Measurements from ENCODE around the gene SH2B2. TPM values are rescaled to one million over a fixed set of nuclear protein-coding genes. Genes with fewer than 3 reads are reported as not detected.
"Not testable (repeated sequence)": the region's sequence is repeated elsewhere in the genome, so short reads cannot be mapped to it uniquely, and the experiment has no call there.

SH2B2 gene
- total and polyA plus RNA-seq, 2 experiments from 2014 or later, result 0.86 to 1.1 TPM

DNA sequence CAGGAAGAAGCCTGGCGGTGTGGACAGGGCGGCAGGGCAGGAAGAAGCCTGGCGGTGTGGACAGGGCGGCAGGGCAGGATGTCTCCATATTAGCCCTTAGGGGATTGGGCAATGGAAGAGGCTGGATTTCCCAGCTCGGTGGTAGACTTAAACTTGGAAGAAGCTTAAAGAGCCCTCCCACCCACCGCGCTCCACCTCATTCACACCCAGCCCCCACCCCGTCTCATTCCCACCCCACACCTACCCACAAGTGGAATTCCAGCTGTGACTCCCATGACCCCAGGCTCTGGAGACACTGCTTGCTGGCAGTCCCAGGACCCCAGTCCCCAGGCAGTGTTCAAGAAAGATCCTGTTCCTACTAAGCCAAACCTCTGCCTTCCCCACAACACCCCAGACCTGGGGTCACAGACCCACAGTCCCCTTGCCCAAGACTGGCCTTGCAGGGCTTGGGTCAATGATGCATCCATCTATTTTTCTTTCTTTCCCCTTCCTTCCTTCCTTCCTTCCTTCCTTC is 35.6 kb downstream of the SH2B2 start:
- H3K9ac ChIP-seq, result no peak overlapping the region
- TF ChIP-seq EZH2phosphoT487 (IDR thresholded peaks at IDR 0.05; ENCODE audit: insufficient read depth, low read depth) (no peak), EZH2 (IDR thresholded peaks at IDR 0.05; ENCODE audit: insufficient read depth, poor library complexity, severe bottlenecking) (no peak)
- in situ Hi-C loops (cut with MboI), result no loop called here

DNA sequence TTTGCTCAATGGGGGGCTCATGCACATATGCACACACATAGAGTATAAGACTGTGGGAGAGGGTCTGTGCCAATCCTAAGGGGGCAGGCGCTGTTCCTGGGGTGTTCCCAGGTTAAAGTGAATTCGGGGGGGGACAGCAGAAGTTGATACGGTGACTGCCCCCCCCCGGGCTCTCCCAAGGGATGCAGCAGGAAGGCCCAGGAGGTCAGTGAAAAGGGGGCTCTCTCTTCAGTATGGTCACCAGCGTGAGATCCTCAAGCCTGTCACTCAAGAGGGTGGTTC is 37.2 kb downstream of the SH2B2 start:
- 81 to 82% methylated on average over 5 of the region's 5 CpGs for WGBS, 2 experiments (ENCODE audit: low coverage in 1 of 2, low lambda C conversion rate in 2 of 2, missing lambda C conversion rate in 2 of 2)

More for the DNA sequence above, 35.6 kb downstream of the SH2B2 start:
- no peak overlapping the region for H2AFZ ChIP-seq
- no peaks in the 10 kb centered on the region for H3K9me2 ChIP-seq (ENCODE audit: insufficient read depth)
- no peak overlapping the region for H3K27ac ChIP-seq
- no peaks in the 10 kb centered on the region for H3K36me3 ChIP-seq (ENCODE audit: low read depth)
- no peaks in the 10 kb centered on the region for H3F3A ChIP-seq (ENCODE audit: insufficient read depth)
- no peaks in the 10 kb centered on the region for H3K79me2 ChIP-seq (ENCODE audit: insufficient read depth)
- DNase-seq, result no peak
- WGBS, 2 experiments (ENCODE audit: low coverage in 1 of 2, low lambda C conversion rate in 2 of 2, missing lambda C conversion rate in 2 of 2), result 76 to 92% methylated on average over 2 to 8 of the region's 8 CpGs
- H3K9me3 ChIP-seq (ENCODE audit: low read depth), result no peaks in the 10 kb centered on the region
- no peak overlapping the region for H3K4me2 ChIP-seq (ENCODE audit: unreplicated experiment)
- no peaks in the 10 kb centered on the region for H3K4me1 ChIP-seq (ENCODE audit: insufficient read depth)
- peaks cover 17% of the 10 kb centered on the region for H3K27me3 ChIP-seq (replicated peaks; ENCODE audit: insufficient read depth)
- H3K4me3 ChIP-seq, result no peak overlapping the region
- no peaks in the 10 kb centered on the region for H4K20me1 ChIP-seq (ENCODE audit: insufficient read depth)

DNA sequence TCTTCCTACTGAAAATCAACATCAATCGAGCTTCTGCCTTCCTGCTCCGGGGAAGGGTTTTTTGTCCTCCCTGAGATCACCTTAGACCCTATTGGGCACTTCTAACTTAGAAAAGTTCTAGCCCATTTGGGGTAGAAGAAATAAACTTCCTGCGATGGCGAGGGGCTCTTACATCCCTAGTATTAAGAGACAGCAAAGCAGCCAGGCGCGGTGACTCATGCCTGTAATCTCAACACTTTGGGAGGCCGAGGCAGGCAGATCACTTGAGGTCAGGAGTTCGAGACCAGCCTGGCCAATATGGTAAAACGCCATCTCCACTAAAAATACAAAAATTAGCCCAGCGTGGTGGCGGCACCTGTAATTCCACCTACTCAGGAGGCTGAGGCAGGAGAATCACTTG is 38.4 kb downstream of the SH2B2 start:
- H3K4me1 ChIP-seq (ENCODE audit: insufficient read depth); H3F3A ChIP-seq (ENCODE audit: insufficient read depth); H3K9ac ChIP-seq; H3K4me3 ChIP-seq; in situ Hi-C loops (cut with MboI); H3K36me3 ChIP-seq (ENCODE audit: low read depth); DNase-seq; H4K20me1 ChIP-seq (ENCODE audit: insufficient read depth); H3K27ac ChIP-seq; H2AFZ ChIP-seq; H3K9me3 ChIP-seq (ENCODE audit: low read depth); H3K9me2 ChIP-seq (ENCODE audit: insufficient read depth); H3K79me2 ChIP-seq (ENCODE audit: insufficient read depth); H3K4me2 ChIP-seq (ENCODE audit: unreplicated experiment): not testable (repeated sequence)
- 84 to 86% methylated on average over 11 of the region's 11 CpGs for WGBS, 2 experiments (ENCODE audit: low coverage in 1 of 2, low lambda C conversion rate in 2 of 2, missing lambda C conversion rate in 2 of 2)
- H3K27me3 ChIP-seq (replicated peaks; ENCODE audit: insufficient read depth), result peaks cover 30% of the 10 kb centered on the region

More for the DNA sequence above, 37.2 kb downstream of the SH2B2 start:
- Histone ChIP-seq H3K4me1 (ENCODE audit: insufficient read depth) (no peaks in the 10 kb centered on the region), H3K79me2 (ENCODE audit: insufficient read depth) (no peaks in the 10 kb centered on the region), H3K27ac (no peak overlapping the region), H3K27me3 (replicated peaks; ENCODE audit: insufficient read depth) (peaks cover 25% of the 10 kb centered on the region), H3K4me2 (ENCODE audit: unreplicated experiment) (no peak overlapping the region), H3K9ac (no peak overlapping the region), H3F3A (ENCODE audit: insufficient read depth) (no peaks in the 10 kb centered on the region), H2AFZ (no peak overlapping the region), H3K9me2 (ENCODE audit: insufficient read depth) (no peaks in the 10 kb centered on the region), H3K9me3 (ENCODE audit: low read depth) (no peaks in the 10 kb centered on the region), H3K36me3 (ENCODE audit: low read depth) (no peaks in the 10 kb centered on the region), H4K20me1 (ENCODE audit: insufficient read depth) (no peaks in the 10 kb centered on the region), H3K4me3 (no peak overlapping the region)
- no peak for DNase-seq
- TF ChIP-seq EZH2 (IDR thresholded peaks at IDR 0.05; ENCODE audit: insufficient read depth, poor library complexity, severe bottlenecking) (no peak), EZH2phosphoT487 (IDR thresholded peaks at IDR 0.05; ENCODE audit: insufficient read depth, low read depth) (no peak)
- in situ Hi-C loops (cut with MboI), result no loop called here

DNA sequence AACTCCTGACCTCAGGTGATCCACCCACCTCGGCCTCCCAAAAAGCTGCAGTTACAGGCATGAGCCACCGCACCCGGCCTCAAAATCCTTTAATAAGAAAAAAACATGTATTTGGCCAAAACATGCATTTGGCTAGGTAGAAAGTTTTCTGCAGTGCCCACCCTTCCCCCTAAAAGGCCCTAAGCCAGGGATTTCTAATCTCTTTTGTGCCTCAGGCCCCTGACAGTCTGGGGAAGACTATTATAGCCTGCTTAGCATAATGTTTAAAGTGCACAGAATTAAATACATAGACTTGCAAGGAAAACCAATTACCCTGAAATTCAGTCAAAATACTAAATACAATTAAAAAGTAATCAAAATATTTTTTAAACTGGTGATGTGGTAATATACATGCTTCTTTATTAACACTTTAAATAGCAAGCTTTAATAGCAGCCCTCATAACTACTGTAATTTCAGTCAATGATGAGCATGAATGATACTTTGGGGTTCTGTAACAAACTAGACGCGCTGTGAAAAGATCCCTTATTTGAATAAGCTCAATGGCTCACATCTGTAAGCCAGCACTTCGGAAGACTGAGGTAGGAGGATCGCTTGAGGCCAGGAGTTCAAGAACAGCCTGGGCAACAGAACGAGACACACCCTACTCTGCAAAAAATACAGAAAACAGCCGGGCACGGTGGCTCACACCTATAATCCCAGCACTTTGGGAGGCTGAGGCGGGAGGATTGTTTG is 39.7 kb downstream of the SH2B2 start:
- Histone ChIP-seq H3K4me3 (no peak overlapping the region), H4K20me1 (ENCODE audit: insufficient read depth) (no peaks in the 10 kb centered on the region), H3K27me3 (replicated peaks; ENCODE audit: insufficient read depth) (peaks cover 30% of the 10 kb centered on the region), H3K9ac (no peak overlapping the region), H2AFZ (no peak overlapping the region), H3F3A (ENCODE audit: insufficient read depth) (no peaks in the 10 kb centered on the region), H3K4me1 (ENCODE audit: insufficient read depth) (no peaks in the 10 kb centered on the region), H3K79me2 (ENCODE audit: insufficient read depth) (no peaks in the 10 kb centered on the region), H3K36me3 (ENCODE audit: low read depth) (no peaks in the 10 kb centered on the region), H3K9me3 (ENCODE audit: low read depth) (no peaks in the 10 kb centered on the region), H3K9me2 (ENCODE audit: insufficient read depth) (no peaks in the 10 kb centered on the region), H3K27ac (no peak overlapping the region), H3K4me2 (ENCODE audit: unreplicated experiment) (no peak overlapping the region)
- TF ChIP-seq EZH2 (IDR thresholded peaks at IDR 0.05; ENCODE audit: insufficient read depth, poor library complexity, severe bottlenecking) (no peak), EZH2phosphoT487 (IDR thresholded peaks at IDR 0.05; ENCODE audit: insufficient read depth, low read depth) (no peak)
- in situ Hi-C loops (cut with MboI), result no loop called here
- DNase-seq, result no peak
- 73% methylated on average over 11 of the region's 11 CpGs for WGBS, 2 experiments (ENCODE audit: low coverage in 1 of 2, low lambda C conversion rate in 2 of 2, missing lambda C conversion rate in 2 of 2)

DNA sequence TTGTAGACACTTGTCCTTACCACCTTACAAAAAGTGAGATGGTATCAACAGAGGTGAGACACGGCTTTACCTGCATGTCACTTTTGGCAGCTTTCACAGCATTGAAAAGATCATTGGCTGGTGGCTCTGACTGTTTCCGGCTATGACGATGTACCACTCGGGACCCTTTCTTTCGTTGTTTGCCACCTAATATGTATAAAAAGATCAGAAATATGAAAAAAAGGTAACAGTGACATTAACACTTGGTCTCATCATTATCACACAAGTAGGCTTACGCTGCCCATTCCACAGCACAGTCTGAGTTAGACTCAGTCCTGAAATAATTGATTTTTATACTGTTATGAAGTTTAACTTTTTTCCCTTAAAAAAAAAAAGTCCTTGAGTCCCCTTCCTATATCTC is 40.5 kb downstream of the SH2B2 start:
- H2AFZ ChIP-seq; H3K9me3 ChIP-seq (ENCODE audit: low read depth); H3K4me2 ChIP-seq (ENCODE audit: unreplicated experiment); H3K27ac ChIP-seq; H3K9me2 ChIP-seq (ENCODE audit: insufficient read depth); H4K20me1 ChIP-seq (ENCODE audit: insufficient read depth); H3K9ac ChIP-seq; H3F3A ChIP-seq (ENCODE audit: insufficient read depth); H3K36me3 ChIP-seq (ENCODE audit: low read depth); H3K79me2 ChIP-seq (ENCODE audit: insufficient read depth); H3K4me3 ChIP-seq; in situ Hi-C loops (cut with MboI); DNase-seq; H3K4me1 ChIP-seq (ENCODE audit: insufficient read depth): not testable (repeated sequence)
- 39% methylated on average over 6 of the region's 6 CpGs for WGBS, 2 experiments (ENCODE audit: low coverage in 1 of 2, low lambda C conversion rate in 2 of 2, missing lambda C conversion rate in 2 of 2)
- H3K27me3 ChIP-seq (replicated peaks; ENCODE audit: insufficient read depth), result peaks cover 25% of the 10 kb centered on the region

DNA sequence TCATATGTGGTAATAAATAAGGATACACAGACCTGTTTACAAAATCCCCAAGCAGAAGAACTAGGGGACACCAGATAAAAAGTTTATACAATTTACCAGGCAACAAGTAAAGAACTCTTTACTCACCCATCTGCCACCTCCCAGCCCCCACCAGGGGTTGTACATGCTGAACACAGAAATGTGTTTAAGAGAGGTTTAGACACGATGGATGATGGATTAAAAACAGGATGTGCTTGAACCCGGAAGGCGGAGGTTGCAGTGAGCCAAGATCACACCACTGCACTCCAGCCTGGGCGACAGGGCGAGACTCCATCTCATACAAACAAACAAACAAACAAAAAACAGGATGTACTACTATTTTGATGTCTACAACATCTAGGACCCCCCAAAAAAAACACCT is 42.2 kb downstream of the SH2B2 start:
- DNase-seq; H3K79me2 ChIP-seq (ENCODE audit: insufficient read depth); H3K4me1 ChIP-seq (ENCODE audit: insufficient read depth); H3K27ac ChIP-seq; H3K9me3 ChIP-seq (ENCODE audit: low read depth); H3K9me2 ChIP-seq (ENCODE audit: insufficient read depth); H2AFZ ChIP-seq; H3K36me3 ChIP-seq (ENCODE audit: low read depth); in situ Hi-C loops (cut with MboI); H3K4me3 ChIP-seq; H3K4me2 ChIP-seq (ENCODE audit: unreplicated experiment); H4K20me1 ChIP-seq (ENCODE audit: insufficient read depth); H3F3A ChIP-seq (ENCODE audit: insufficient read depth); H3K9ac ChIP-seq: not testable (repeated sequence)
- peaks cover 37% of the 10 kb centered on the region for H3K27me3 ChIP-seq (replicated peaks; ENCODE audit: insufficient read depth)
- WGBS, 2 experiments (ENCODE audit: low coverage in 1 of 2, low lambda C conversion rate in 2 of 2, missing lambda C conversion rate in 2 of 2), result 67 to 91% methylated on average over 4 to 5 of the region's 5 CpGs

DNA sequence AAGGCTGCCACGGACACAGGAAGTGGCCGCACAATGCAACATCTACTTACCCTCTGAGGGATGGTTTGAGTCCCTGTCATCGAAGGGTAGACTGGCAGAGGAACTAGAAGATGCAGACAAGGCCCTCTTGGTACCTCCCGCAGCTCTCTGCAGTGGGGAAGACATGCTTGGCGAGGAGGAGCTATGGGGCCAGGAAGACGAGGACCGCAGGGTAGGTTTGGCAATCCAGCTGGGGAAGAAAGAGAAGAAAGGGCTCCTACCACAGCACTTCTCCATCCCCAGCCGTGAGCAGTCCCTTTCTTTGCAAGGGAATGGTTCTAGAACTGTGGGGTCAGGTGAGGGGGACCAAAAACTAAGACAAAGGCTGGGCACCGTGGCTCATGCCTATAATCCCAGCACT is 42.7 kb downstream of the SH2B2 start:
- DNase-seq; H4K20me1 ChIP-seq (ENCODE audit: insufficient read depth); H3K4me1 ChIP-seq (ENCODE audit: insufficient read depth); H3K27ac ChIP-seq; H2AFZ ChIP-seq; H3K9me2 ChIP-seq (ENCODE audit: insufficient read depth); H3K36me3 ChIP-seq (ENCODE audit: low read depth); H3K4me2 ChIP-seq (ENCODE audit: unreplicated experiment); H3K9ac ChIP-seq; H3K79me2 ChIP-seq (ENCODE audit: insufficient read depth); H3K4me3 ChIP-seq; in situ Hi-C loops (cut with MboI); H3F3A ChIP-seq (ENCODE audit: insufficient read depth); H3K9me3 ChIP-seq (ENCODE audit: low read depth): not testable (repeated sequence)
- WGBS, 2 experiments (ENCODE audit: low coverage in 1 of 2, low lambda C conversion rate in 2 of 2, missing lambda C conversion rate in 2 of 2), result 70 to 75% methylated on average over 9 of the region's 9 CpGs
- H3K27me3 ChIP-seq (replicated peaks; ENCODE audit: insufficient read depth), result peaks cover 37% of the 10 kb centered on the region
